GM19238 (cell line): ENCODE data around the gene SLC16A13.
"Not testable (repeated sequence)": the region's sequence is repeated elsewhere in the genome, so short reads cannot be mapped to it uniquely, and the experiment has no call there.

ENCODE experiments used
- DNase-seq: peaks from one replicate; pipeline ENCODE4 v3.0.0; 2011; ENCODE audit warnings: low spot score; ENCODE audit not compliant: insufficient read length

Gene SLC16A13

GRCh38 chr17:7064261-7064660 is 28.4 kb downstream of the SLC16A13 start:
- DNase-seq: no peak

GRCh38 chr17:7067198-7067597 is 31.4 kb downstream of the SLC16A13 start:
- DNase-seq: no peak

- no peak for DNase-seq
Measured at GRCh38 chr17:7068268-7068667, 32.5 kb downstream of the SLC16A13 start.

- no peak for DNase-seq
Measured at GRCh38 chr17:7070712-7071111, 34.9 kb downstream of the SLC16A13 start.

- no peak for DNase-seq
Measured at GRCh38 chr17:7072406-7072805, 36.6 kb downstream of the SLC16A13 start.

- DNase-seq: no peak
Measured at GRCh38 chr17:7074931-7075330, 39.1 kb downstream of the SLC16A13 start.

GRCh38 chr17:7077911-7078546 is 42.2 kb downstream of the SLC16A13 start:
- DNase-seq: no peak

GRCh38 chr17:7078711-7079110 is 42.9 kb downstream of the SLC16A13 start:
- DNase-seq: no peak

GRCh38 chr17:7079581-7080455 is 44.0 kb downstream of the SLC16A13 start, which contains the start of gene CLEC10A:
Gene CLEC10A (minus strand): TSS chr17:7080251. CDS start chr17:7078812, 1,439 bp downstream.
- no peak for DNase-seq

- no peak for DNase-seq
Measured at GRCh38 chr17:7080456-7081041, 44.7 kb downstream of the SLC16A13 start.

GRCh38 chr17:7081341-7082062 is 45.7 kb downstream of the SLC16A13 start:
- DNase-seq: no peak

- no peak for DNase-seq
Measured at GRCh38 chr17:7083592-7083991, 47.8 kb downstream of the SLC16A13 start.

GRCh38 chr17:7084088-7084487 is 48.3 kb downstream of the SLC16A13 start:
- DNase-seq: no peak

- not testable (repeated sequence) for DNase-seq
Measured at GRCh38 chr17:7088442-7088841, 52.6 kb downstream of the SLC16A13 start.

- not testable (repeated sequence) for DNase-seq
Measured at GRCh38 chr17:7089570-7089969, 53.8 kb downstream of the SLC16A13 start.
